GM10266 (cell line): ENCODE results near the gene RAD51B.

Source experiments
- DNase-seq: peaks from one replicate; pipeline ENCODE4 v3.0.0; 2012; ENCODE audit errors: extremely low spot score
- CTCF ChIP-seq: IDR thresholded peaks from 2 replicates; pipeline ENCODE4 v1.5.1; 2012; ENCODE audit warnings: mild to moderate bottlenecking, low read depth; ENCODE audit not compliant: control insufficient read depth, insufficient read depth; ENCODE audit errors: missing control alignments

Gene RAD51B

GRCh38 chr14:68678471-68678870, 858.9 kb downstream of the RAD51B start:
- DNase-seq: no peak
- no peak for TF ChIP-seq CTCF

GRCh38 chr14:68679301-68679700, 859.7 kb downstream of the RAD51B start:
- DNase-seq: no peak
- TF ChIP-seq CTCF: no peak

GRCh38 chr14:68679746-68680467, 860.3 kb downstream of the RAD51B start:
- TF ChIP-seq CTCF: no peak
- no peak for DNase-seq

GRCh38 chr14:68680541-68681051, 861.0 kb downstream of the RAD51B start:
- TF ChIP-seq CTCF: no peak
- DNase-seq: no peak

GRCh38 chr14:68681256-68682011, 861.9 kb downstream of the RAD51B start:
- DNase-seq: no peak
- TF ChIP-seq CTCF: no peak

- TF ChIP-seq CTCF: no peak
- peak; percentile 44 for DNase-seq
These were observed 862.9 kb downstream of the RAD51B start for GRCh38 chr14:68682166-68683103.

GRCh38 chr14:68683326-68683725, 863.7 kb downstream of the RAD51B start:
- no peak for TF ChIP-seq CTCF
- no peak for DNase-seq
